Astrocyte of the spinal cord (primary cell): Measurements from ENCODE around the gene CCND2.

Source experiments
- DNase-seq: peaks from one replicate; pipeline ENCODE4 v3.0.0; 2011; ENCODE audit warnings: low read depth, low spot score
- H3K4me3 ChIP-seq: 2 replicates; pipeline ENCODE4 v1.5.1; 2011; ENCODE audit warnings: low read depth, mild to moderate bottlenecking, low read length, moderate library complexity
- in situ Hi-C: cut with HindIII; loops from 2 replicates; pipeline ENCODE4 v1.10.0; 2017; ENCODE audit warnings: low sequenced_read_pairs
- TF ChIP-seq, protein P1 (sequence below): IDR thresholded peaks from 2 replicates; pipeline ENCODE4 v1.5.1; 2012; ENCODE audit warnings: low read depth, mild to moderate bottlenecking, low read length, inconsistent platforms

Gene CCND2

GRCh38 chr12:4301932-4302501 lies 28.5 kb downstream of the CCND2 start:
- TF ChIP-seq, protein P1, sequence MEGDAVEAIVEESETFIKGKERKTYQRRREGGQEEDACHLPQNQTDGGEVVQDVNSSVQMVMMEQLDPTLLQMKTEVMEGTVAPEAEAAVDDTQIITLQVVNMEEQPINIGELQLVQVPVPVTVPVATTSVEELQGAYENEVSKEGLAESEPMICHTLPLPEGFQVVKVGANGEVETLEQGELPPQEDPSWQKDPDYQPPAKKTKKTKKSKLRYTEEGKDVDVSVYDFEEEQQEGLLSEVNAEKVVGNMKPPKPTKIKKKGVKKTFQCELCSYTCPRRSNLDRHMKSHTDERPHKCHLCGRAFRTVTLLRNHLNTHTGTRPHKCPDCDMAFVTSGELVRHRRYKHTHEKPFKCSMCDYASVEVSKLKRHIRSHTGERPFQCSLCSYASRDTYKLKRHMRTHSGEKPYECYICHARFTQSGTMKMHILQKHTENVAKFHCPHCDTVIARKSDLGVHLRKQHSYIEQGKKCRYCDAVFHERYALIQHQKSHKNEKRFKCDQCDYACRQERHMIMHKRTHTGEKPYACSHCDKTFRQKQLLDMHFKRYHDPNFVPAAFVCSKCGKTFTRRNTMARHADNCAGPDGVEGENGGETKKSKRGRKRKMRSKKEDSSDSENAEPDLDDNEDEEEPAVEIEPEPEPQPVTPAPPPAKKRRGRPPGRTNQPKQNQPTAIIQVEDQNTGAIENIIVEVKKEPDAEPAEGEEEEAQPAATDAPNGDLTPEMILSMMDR, result no peak
- DNase-seq, result no peak
- no peak overlapping the region for H3K4me3 ChIP-seq
- in situ Hi-C loops, result no loop called here

GRCh38 chr12:4302881-4303280 lies 29.3 kb downstream of the CCND2 start:
- in situ Hi-C loops, result no loop called here
- no peak for DNase-seq
- TF ChIP-seq, protein P1, result no peak
- H3K4me3 ChIP-seq, result no peak overlapping the region

- in situ Hi-C loops, result no loop called here
- DNase-seq, result no peak
- TF ChIP-seq, protein P1, result no peak
- H3K4me3 ChIP-seq, result no peak overlapping the region
Observed at GRCh38 chr12:4303750-4304149, 30.2 kb downstream of the CCND2 start.

GRCh38 chr12:4307593-4308333 lies 34.2 kb downstream of the CCND2 start:
- TF ChIP-seq, protein P1, result peak; percentile 77
- no peak overlapping the region for H3K4me3 ChIP-seq
- in situ Hi-C loops, result no loop called here
- DNase-seq, result peak; percentile 80

DNA sequence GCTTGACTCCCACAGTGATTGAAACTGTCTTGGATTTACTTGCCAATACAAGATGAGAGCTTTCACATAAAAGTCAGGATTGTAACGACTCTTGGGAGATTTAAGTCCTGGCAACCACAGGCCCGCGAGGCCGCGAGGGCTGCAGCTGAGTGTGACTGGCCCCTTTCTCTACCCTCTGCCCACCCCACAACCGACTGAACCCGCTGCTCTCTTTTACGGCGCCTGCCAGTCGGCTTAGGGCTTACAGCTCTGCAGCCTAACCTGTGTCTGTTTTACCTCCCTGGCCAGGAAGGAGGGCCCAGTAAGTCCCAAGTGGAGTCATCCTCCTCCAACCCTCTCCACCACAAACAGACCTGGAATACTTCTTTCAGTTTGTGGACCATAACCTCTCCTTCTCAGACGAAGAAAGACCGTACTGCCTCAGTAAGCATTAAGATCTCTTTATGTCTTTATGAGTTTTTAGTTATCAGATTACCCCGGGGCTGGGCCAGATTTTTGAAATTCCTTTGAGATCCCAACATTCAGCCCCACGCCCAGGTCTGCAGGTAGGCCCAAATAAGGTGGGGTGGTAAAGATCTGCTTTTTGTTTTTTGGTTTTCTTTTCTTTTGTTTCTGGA lies 34.9 kb downstream of the CCND2 start:
- H3K4me3 ChIP-seq, result no peak overlapping the region
- in situ Hi-C loops, result no loop called here
- DNase-seq, result no peak
- TF ChIP-seq, protein P1, result no peak

GRCh38 chr12:4311776-4312175 lies 38.2 kb downstream of the CCND2 start:
- in situ Hi-C loops, result no loop called here
- TF ChIP-seq, protein P1, result no peak
- DNase-seq, result no peak
- no peak overlapping the region for H3K4me3 ChIP-seq
